H1 (cell line): ENCODE measurements around the gene ARHGAP8. TPM values are rescaled to one million over a fixed set of nuclear protein-coding genes. Genes with fewer than 3 reads are reported as not detected.

Experiments
- CHD7 ChIP-seq: fragments of 300-600 bp; sonication (generic); IDR thresholded peaks from 2 replicates; pipeline ENCODE4 v1.7.1; 2012; ENCODE audit warnings: low read length, moderate library complexity, mild to moderate bottlenecking, inconsistent platforms; ENCODE audit not compliant: insufficient replicate concordance
- GABPA ChIP-seq: IDR thresholded peaks from 2 replicates; pipeline ENCODE4 v1.6.1; 2011; ENCODE audit warnings: mild to moderate bottlenecking, low read length, moderate library complexity, borderline replicate concordance; ENCODE audit not compliant: insufficient read depth
- HDAC2 ChIP-seq, 2 experiments: fragments of 300-600 bp in 1 of 2; sonication (generic) in 1 of 2; IDR thresholded peaks; 2 replicates each; pipeline ENCODE4 v1.6.1; 2011 to 2012; ENCODE audit warnings: low read depth in 2 of 2, low read length in 2 of 2, mild to moderate bottlenecking in 2 of 2, moderate library complexity in 2 of 2, borderline replicate concordance in 1 of 2, inconsistent platforms in 1 of 2
- KDM4A ChIP-seq: IDR thresholded peaks from one replicate; pipeline ENCODE4 v1.7.1; 2012; ENCODE audit warnings: low read depth, mild to moderate bottlenecking, moderate library complexity, low read length, inconsistent platforms; ENCODE audit not compliant: severe bottlenecking
- RFX5 ChIP-seq: IDR thresholded peaks from 2 replicates; pipeline ENCODE4 v1.6.1; 2011; ENCODE audit warnings: low read depth, low read length, improper control_type of control experiment, borderline replicate concordance
- ZNF274 ChIP-seq: IDR thresholded peaks from 2 replicates; pipeline ENCODE4 v1.7.0; 2012; ENCODE audit warnings: low read length, borderline replicate concordance; ENCODE audit errors: extremely low read depth
- polyA plus RNA-seq, 7 experiments: library from polyadenylated mRNA; depleted of rRNA in 3 of 7; stranded (reverse) in 5 of 7; unstranded in 2 of 7; fragments of >200 nt in 5 of 7; fragments of 200-250 nt in 2 of 7; gene quantifications; 1 replicate in 5 of 7; 2 replicates in 1 of 7; 4 replicates in 1 of 7; pipeline versions ENCODE4 v1.2.1 to v1.2.3, GENCODE V29; 2011 to 2013; ENCODE audit warnings: missing spikeins in 2 of 7, mixed read lengths in 2 of 7
- total RNA-seq: library from RNA; stranded (reverse); fragmentation: NEBNext Ultra II Directional; extraction: Animal tissue kit (Norgen Biotek cat#: 25700); gene quantifications from 2 replicates; pipeline ENCODE4 v1.2.1, GENCODE V29; 2021

ARHGAP8 gene
- total and polyA plus RNA-seq, 2 of the 8 experiments (the other 6 are each of a cell fraction or from before 2014, with no cell fraction given), result 35.6 to 47.7 TPM

- TF ChIP-seq CHD7 (no peak), GABPA (no peak), ZNF274 (no peak), KDM4A (no peak), RFX5 (no peak), HDAC2 (IDR thresholded peaks at IDR 0.05; ENCODE audit: borderline replicate concordance in 1 of 2, low read depth in 2 of 2, low read length in 2 of 2) (no peak)
Observed at GRCh38 chr22:44819966-44820631, 67.7 kb downstream of the ARHGAP8 start (continued).
